Keratinocyte (primary cell): ENCODE measurements around the gene CCDC127.
"Not testable (repeated sequence)": the region's sequence is repeated elsewhere in the genome, so short reads cannot be mapped to it uniquely, and the experiment has no call there.

Experiments used
- EZH2 ChIP-seq: IDR thresholded peaks from one replicate; pipeline ENCODE4 v1.6.1; 2012; ENCODE audit warnings: inconsistent platforms, mild to moderate bottlenecking, low read length, moderate library complexity
- TF ChIP-seq, protein P1 (sequence below), 3 experiments: IDR thresholded peaks in 1 of 3; conservative IDR thresholded peaks in 1 of 3; optimal IDR thresholded peaks in 1 of 3; 2 replicates in 2 of 3; 3 replicates in 1 of 3; pipeline versions ENCODE3 to v1.5.1; 2011; ENCODE audit warnings: low read length in 3 of 3, mild to moderate bottlenecking in 3 of 3, moderate library complexity in 2 of 3, control low read depth in 1 of 3, inconsistent platforms in 1 of 3; ENCODE audit not compliant: insufficient read depth in 2 of 3; ENCODE audit errors: extremely low read depth in 1 of 3

DNA sequence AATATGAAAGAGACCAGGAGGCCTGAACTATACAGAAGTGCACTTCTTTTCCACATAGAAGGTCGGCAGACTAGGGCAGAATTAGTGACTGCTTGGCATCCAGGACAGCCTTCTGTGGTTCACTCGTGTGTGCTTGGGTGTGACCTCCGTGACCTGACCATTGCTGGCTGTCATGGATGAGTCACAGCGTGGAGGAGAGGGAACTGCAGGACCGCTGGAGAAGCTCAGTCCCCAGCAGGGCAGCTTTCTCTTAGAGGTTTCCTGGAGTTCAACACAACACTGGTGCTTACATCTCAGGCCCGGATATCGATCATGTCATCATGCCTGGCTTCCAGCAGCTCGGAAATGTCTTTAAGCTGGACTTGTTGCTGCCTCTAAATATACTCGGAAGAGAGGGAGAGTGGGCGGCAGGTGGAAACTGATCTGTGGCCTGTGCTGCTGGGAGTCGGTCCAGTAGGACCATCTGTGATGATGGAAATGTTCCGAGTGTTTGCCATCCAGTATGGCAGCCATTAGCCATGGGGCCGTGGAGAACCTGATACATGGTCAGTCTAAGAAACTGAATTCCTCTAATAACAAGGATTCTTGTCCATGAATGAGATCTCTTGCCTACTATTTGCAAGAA, 23.2 kb upstream of the CCDC127 start:
- TF ChIP-seq, protein P1, sequence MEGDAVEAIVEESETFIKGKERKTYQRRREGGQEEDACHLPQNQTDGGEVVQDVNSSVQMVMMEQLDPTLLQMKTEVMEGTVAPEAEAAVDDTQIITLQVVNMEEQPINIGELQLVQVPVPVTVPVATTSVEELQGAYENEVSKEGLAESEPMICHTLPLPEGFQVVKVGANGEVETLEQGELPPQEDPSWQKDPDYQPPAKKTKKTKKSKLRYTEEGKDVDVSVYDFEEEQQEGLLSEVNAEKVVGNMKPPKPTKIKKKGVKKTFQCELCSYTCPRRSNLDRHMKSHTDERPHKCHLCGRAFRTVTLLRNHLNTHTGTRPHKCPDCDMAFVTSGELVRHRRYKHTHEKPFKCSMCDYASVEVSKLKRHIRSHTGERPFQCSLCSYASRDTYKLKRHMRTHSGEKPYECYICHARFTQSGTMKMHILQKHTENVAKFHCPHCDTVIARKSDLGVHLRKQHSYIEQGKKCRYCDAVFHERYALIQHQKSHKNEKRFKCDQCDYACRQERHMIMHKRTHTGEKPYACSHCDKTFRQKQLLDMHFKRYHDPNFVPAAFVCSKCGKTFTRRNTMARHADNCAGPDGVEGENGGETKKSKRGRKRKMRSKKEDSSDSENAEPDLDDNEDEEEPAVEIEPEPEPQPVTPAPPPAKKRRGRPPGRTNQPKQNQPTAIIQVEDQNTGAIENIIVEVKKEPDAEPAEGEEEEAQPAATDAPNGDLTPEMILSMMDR (optimal IDR thresholded peaks at IDR 0.05 in 1 of 3, IDR thresholded peaks at IDR 0.05 in 1 of 3, conservative IDR thresholded peaks at IDR 0.05 in 1 of 3; ENCODE audit: extremely low read depth in 1 of 3, insufficient read depth in 2 of 3, low read length in 3 of 3) = not testable (repeated sequence)
- not testable (repeated sequence) for TF ChIP-seq EZH2
